ENCODE measurements around the gene LMLN. TPM values are rescaled to one million over a fixed set of nuclear protein-coding genes. Genes with fewer than 3 reads are reported as not detected.

Gene LMLN
- total and polyA plus RNA-seq, 12 donors: 2.0 to 15.2 (median 10.6) TPM

DNA sequence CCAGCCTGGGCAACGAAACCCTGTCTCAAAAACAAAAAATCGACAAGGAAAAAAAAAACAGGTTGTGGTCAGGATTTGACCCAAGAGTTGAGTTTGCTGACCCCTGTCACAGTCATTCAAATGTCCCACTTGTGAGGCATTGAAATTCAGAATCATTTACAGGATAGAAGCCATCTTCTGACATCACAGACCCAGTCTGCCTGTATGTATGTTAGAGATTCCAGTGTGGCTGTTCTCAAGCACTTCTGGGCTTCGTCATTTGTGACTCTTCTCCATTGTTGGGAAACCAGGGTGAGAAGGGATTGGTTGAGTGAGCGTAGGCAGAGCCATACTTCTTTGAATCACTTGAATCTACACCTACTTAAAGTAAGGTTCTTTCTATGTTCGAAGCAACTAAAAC is 57.1 kb downstream of the LMLN start:
- no peaks in the 10 kb centered on the region for H3K4me1 ChIP-seq
- DNase-seq: no peak
- 94 to 98% methylated on average over 5 of the region's 5 CpGs for WGBS, 2 donors
- H3K27ac ChIP-seq: no peak overlapping the region
- intact Hi-C loops (cut with DNase I): no loop called here
- H3K4me3 ChIP-seq: no peak overlapping the region
- TF ChIP-seq, protein P1, sequence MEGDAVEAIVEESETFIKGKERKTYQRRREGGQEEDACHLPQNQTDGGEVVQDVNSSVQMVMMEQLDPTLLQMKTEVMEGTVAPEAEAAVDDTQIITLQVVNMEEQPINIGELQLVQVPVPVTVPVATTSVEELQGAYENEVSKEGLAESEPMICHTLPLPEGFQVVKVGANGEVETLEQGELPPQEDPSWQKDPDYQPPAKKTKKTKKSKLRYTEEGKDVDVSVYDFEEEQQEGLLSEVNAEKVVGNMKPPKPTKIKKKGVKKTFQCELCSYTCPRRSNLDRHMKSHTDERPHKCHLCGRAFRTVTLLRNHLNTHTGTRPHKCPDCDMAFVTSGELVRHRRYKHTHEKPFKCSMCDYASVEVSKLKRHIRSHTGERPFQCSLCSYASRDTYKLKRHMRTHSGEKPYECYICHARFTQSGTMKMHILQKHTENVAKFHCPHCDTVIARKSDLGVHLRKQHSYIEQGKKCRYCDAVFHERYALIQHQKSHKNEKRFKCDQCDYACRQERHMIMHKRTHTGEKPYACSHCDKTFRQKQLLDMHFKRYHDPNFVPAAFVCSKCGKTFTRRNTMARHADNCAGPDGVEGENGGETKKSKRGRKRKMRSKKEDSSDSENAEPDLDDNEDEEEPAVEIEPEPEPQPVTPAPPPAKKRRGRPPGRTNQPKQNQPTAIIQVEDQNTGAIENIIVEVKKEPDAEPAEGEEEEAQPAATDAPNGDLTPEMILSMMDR (IDR thresholded peaks at IDR 0.05): no peak
- peaks cover 0 to 20% (median 7%) of the 10 kb centered on the region in 9 donors for H3K36me3 ChIP-seq
- H3K9me3 ChIP-seq: no peaks in the 10 kb centered on the region
- H3K27me3 ChIP-seq: no peaks in the 10 kb centered on the region
- ATAC-seq: no peak

DNA sequence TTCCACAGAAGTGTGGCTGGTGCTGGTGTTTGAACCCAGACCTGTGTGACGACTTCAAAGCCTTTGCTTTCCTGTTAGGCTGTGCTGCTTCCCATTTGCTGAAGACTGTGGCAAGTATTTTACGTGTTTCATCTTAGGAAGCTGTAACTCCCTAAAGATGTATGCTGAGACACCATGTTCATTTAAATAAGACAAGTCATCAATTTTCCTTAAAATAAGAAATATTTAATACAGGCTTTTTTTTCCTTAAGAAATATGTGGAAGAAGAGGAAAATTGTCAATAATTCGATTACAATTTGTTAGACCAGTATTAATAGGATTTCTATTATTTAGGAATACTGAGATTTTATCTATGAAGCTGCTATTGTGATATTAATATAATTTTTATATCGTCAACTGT is 58.4 kb downstream of the LMLN start:
- Histone ChIP-seq H3K4me1 (no peaks in the 10 kb centered on the region), H3K4me3 (no peak overlapping the region), H3K36me3 (peaks cover 0 to 31% (median 7%) of the 10 kb centered on the region in 9 donors), H3K27ac (no peak overlapping the region), H3K27me3 (no peaks in the 10 kb centered on the region), H3K9me3 (no peaks in the 10 kb centered on the region)
- no peak for DNase-seq
- TF ChIP-seq, protein P1 (IDR thresholded peaks at IDR 0.05): no peak
- no peak for ATAC-seq
- 90 to 95% methylated on average over 4 of the region's 4 CpGs for whole genome bisulfite sequencing, 2 donors
- intact Hi-C loops (cut with DNase I): no loop called here

DNA sequence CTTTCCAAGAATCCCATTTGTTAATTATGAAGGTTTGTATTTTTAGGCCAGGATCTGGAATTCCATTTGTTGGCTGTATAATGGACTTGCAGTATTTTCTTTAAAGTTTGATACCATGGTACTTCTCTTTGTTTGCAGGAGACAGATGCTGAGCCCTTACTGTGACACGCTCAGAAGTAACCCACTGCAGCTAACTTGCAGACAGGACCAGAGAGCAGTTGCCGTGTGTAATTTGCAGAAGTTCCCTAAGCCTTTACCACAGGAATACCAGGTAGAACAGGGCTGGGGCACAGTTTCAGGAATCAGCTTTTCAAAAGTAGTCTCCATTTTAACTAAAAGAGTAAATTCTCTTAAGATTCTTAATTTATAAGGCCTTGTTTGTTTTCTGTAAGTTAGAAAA is 59.1 kb downstream of the LMLN start:
- no peak for ATAC-seq
- intact Hi-C loops (cut with DNase I): no loop called here
- Histone ChIP-seq H3K9me3 (no peaks in the 10 kb centered on the region), H3K4me3 (no peak overlapping the region), H3K4me1 (no peaks in the 10 kb centered on the region), H3K36me3 (peaks cover 0 to 32% (median 7%) of the 10 kb centered on the region in 9 donors), H3K27me3 (no peaks in the 10 kb centered on the region), H3K27ac (no peak overlapping the region)
- whole genome bisulfite sequencing, 2 donors: 87 to 90% methylated on average over 2 of the region's 2 CpGs
- TF ChIP-seq, protein P1 (IDR thresholded peaks at IDR 0.05): no peak
- DNase-seq: no peak

DNA sequence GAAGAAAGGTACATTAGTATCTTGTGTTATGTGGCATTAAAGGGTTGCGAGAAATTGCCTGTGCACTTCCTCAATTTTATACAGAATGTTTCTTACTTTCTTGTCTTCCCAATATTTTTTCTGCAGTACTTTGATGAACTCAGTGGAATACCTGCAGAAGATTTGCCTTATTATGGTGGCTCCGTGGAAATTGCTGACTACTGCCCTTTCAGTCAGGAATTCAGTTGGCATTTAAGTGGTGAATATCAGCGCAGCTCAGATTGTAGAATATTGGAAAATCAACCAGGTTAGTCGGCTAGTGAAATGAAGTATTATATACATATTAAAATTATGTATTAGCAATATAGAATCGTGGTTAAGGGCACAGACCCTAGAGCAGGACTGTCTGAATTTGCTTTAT is 61.3 kb downstream of the LMLN start:
- Histone ChIP-seq H3K4me1 (no peaks in the 10 kb centered on the region), H3K27ac (no peak overlapping the region), H3K36me3 (peaks cover 0 to 45% (median 7%) of the 10 kb centered on the region in 9 donors), H3K27me3 (no peaks in the 10 kb centered on the region), H3K9me3 (no peaks in the 10 kb centered on the region), H3K4me3 (no peak overlapping the region)
- DNase-seq (no peak), ATAC-seq (no peak)
- TF ChIP-seq, protein P1 (IDR thresholded peaks at IDR 0.05): no peak
- WGBS, 2 donors: 93 to 94% methylated on average over 5 of the region's 5 CpGs
- intact Hi-C loops (cut with DNase I): no loop called here
